Raji (cell line): ENCODE results near the gene DLG2.

Experiments
- POLR2A ChIP-seq: IDR thresholded peaks from 2 replicates; pipeline ENCODE4 v1.6.1; 2011; ENCODE audit warnings: low read depth, low read length, control low read depth; ENCODE audit not compliant: insufficient read depth

The DLG2 gene

GRCh38 chr11:84140386-84141169 is 1486.6 kb downstream of the DLG2 start:
- no peak for TF ChIP-seq POLR2A

DNA sequence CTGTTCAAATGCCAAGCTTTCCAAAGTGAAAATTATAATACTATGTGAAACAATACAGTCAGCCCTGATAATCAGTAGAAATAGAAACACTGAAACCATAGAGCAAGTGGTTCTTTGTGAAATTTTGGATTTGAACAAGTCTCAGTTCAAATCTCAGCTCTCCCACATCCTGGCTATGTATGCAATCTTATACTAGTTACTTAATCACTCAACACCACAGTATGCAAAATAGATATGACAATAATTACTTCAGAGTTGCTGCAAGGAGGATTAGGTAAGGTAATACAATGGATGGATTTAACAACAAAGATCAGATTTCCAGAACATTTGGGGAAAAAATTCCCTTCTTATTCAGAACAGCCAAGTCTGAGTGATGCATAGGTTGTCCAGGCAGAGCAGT is 1489.2 kb downstream of the DLG2 start:
- TF ChIP-seq POLR2A, result no peak

DNA sequence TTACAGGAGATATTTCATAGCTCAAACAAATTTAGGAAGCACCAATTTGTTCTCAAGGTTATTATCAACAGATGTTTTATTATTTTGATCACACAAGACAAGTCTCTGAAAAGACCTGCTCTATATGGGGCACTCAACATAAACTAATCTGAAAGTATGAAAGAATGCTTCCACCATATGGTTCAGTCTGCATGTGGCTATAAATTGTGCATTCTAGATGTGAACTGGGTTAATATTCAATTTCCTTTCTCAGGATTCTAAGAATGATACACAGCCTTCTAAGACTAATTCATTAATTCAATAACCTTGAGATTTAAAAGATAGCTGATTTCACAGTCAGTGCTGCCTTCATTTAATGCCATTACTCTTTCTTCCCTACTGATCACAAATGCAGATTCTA is 1489.6 kb downstream of the DLG2 start:
- no peak for TF ChIP-seq POLR2A

GRCh38 chr11:84136926-84137325 is 1490.2 kb downstream of the DLG2 start:
- TF ChIP-seq POLR2A, result no peak

DNA sequence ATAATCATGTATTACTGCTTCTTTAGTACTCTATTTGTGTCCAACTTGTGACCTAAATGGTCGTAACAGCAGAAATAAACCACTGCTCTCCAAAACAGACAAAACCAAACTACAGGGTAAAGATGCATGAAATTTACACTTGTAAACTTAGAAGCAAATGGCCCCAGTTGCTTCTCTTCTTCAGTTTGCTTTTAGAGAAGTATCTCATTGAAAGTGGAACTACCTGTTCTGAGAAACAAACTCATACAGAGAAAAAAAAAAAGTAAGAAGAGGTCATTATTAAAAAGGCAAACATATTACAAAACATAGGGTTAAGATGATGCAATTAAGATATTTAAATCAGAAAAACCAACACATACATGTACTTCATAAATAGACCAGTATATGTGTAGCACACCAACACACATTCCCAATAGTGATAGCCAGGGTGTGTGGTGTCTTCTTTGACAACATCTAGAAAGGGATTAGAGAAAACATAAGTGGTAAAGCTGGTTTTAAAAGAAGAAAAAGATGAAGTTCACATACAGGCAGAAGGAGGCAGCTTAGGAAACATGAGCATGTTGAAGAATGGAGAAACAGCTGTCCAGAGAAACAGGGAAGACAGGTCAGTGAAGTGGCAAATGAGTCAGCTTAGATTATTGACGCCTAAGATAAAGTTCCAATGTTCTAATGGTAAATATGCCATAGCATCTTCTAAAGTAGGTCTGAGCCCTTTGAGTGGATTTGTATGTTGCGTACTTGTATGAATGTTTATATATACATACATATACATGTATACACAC is 1496.3 kb downstream of the DLG2 start:
- no peak for TF ChIP-seq POLR2A

- no peak for TF ChIP-seq POLR2A
Observed at GRCh38 chr11:84129961-84130576, 1497.1 kb downstream of the DLG2 start.

DNA sequence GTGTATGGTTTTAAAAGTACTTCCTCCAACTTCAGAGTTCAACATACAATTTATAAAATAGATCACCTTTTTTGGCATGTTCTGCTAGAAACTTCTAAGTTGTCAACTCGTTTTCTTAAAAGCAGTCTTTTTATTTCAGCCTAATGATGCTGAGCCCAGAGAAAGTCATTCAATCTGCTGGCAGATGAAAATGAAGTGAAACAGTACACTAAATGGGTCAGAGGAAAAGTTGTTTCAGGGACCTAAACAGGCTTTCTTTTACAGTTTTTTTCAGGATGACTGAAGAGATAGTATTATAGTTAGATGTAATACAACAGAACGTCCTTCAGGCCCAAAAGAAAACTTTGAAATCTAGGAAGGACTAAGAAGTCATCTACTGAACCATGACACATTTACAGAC is 1498.3 kb downstream of the DLG2 start:
- TF ChIP-seq POLR2A, result no peak

DNA sequence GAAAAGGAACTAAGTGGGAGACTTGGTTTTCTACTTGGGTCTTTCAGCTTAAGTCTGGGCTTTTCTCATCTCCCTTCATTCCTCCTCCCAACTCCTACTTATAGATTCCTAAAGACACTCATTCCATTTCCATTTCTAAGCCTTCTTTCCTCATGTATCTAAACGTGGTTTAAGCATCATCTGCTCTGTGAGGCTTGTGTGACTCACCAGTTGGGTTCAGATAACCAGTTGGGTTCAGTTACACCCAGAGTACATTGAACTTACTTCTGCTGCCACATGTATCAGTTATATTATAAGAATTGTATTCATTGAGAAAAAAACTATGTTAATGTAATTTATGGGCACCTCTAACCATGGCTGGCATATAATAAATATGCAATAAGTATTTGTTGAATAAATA is 1509.8 kb downstream of the DLG2 start:
- no peak for TF ChIP-seq POLR2A

- no peak for TF ChIP-seq POLR2A
Observed at GRCh38 chr11:84106541-84106940, 1520.6 kb downstream of the DLG2 start.

- TF ChIP-seq POLR2A, result no peak
Observed at GRCh38 chr11:84105148-84105547, 1522.0 kb downstream of the DLG2 start.

DNA sequence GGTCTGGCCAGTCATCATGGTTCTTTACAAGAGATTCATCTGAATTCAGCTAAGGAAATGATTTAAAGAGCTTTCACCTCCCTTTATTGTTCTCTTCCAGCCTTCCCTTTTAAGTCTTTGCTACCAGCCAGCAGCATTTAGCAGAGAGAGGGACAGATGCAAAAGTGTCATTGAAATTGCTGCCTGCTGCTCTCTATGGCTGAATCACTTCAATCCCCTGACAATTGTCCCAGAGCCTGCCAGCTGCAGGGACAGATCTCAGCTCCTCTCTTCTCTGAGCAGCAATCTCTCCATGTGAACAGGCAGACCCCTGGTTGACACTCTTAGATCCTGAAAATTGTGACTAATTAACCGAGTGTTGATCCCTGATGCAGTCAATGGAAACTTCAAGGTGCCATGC is 1524.0 kb downstream of the DLG2 start:
- no peak for TF ChIP-seq POLR2A

GRCh38 chr11:84097186-84097585 is 1530.0 kb downstream of the DLG2 start:
- TF ChIP-seq POLR2A, result no peak

GRCh38 chr11:84091212-84091986 is 1535.7 kb downstream of the DLG2 start:
- TF ChIP-seq POLR2A, result no peak

DNA sequence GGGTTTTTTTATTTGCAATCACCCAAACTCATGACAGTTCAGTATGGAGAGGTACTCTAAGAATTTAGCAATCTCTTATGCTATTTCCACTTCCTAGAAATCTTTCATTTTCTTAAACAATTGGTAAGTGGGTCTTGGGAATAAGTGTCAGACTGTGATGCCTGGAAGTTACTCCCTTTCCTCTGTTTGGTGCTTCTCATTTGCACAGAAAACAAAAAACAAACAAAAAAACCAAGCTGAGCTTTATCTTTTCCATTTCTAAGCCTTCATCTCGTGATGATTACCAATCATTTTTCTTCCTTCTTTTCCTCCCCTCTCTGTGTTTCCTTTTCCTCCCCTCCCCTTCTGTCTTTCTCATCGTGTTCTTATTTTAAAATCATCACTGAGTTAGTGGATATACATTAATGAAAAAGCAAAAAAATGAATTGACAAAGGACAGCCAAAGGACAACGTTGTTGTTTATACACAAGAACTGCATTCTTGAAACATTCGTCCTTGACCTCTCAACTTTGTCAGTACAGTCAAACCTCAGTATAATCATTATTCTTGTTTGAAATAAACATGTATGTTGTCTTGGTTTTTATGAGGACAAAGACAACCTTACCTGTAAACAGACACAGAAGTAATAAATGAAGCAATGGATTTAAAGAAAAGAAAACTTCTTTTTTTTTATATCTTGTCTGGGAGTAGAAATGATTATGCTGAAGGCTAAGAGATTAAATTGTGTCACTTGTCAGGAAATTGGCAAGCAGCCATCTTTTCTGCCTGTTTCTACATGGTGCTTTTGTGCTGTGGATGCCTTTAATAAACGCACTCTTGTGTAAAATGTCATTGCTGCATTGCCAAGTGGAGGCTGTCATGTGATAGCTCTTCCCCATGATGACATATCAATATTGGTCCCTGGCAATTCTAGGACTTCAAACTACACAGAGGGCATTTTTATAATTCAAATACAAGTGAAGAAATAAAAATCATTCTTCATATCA is 1537.8 kb downstream of the DLG2 start:
- TF ChIP-seq POLR2A, result no peak
